Gastroesophageal sphincter (tissue), 3 donors: ENCODE results near the gene TADA2A.

Experiments
- CTCF ChIP-seq, 4 experiments: fragments of 200-600 bp in 2 of 4; fragments of 450-650 bp in 2 of 4; sonication (generic) in 1 of 4; IDR thresholded peaks; one replicate each; pipeline ENCODE4 v1.5.1; 2017 to 2019; ENCODE audit warnings: antibody characterized with exemption in 4 of 4, mild to moderate bottlenecking in 2 of 4, moderate library complexity in 2 of 4
- EP300 ChIP-seq: sonication (generic); formaldehyde crosslinking; IDR thresholded peaks from one replicate; pipeline ENCODE4 v1.6.1; 2017; ENCODE audit warnings: antibody characterized with exemption, mild to moderate bottlenecking
- POLR2A ChIP-seq, 2 donors: fragments of 450-650 bp; IDR thresholded peaks; one replicate each; pipeline ENCODE4 v1.6.1; 2017; ENCODE audit warnings: antibody characterized with exemption in 2 of 2, mild to moderate bottlenecking in 2 of 2, moderate library complexity in 1 of 2
- POLR2AphosphoS5 ChIP-seq: sonication (generic); formaldehyde crosslinking; IDR thresholded peaks from one replicate; pipeline ENCODE4 v1.6.1; 2017; ENCODE audit warnings: antibody characterized with exemption

- TF ChIP-seq CTCF (IDR thresholded peaks at IDR 0.05) (no peak), POLR2AphosphoS5 (no peak), POLR2A (IDR thresholded peaks at IDR 0.05) (no peak), EP300 (no peak)
Observed at GRCh38 chr17:37493249-37494027, 86.8 kb downstream of the TADA2A start.
